Endothelial cell (in vitro differentiated cells): Measurements from ENCODE around the gene CAPN7. TPM values are rescaled to one million over a fixed set of nuclear protein-coding genes. Genes with fewer than 3 reads are reported as not detected.

Experiments used
- DNase-seq: peaks from one replicate; pipeline ENCODE4 v3.0.0; 2021; ENCODE audit warnings: low spot score
- H3K27ac Mint-ChIP-seq: one replicate; pipeline ENCODE4 v1.8.0; 2021; ENCODE audit warnings: mixed read lengths, inconsistent platforms; ENCODE audit not compliant: unreplicated experiment
- H3K27me3 Mint-ChIP-seq: one replicate; pipeline ENCODE4 v1.8.0; 2021; ENCODE audit warnings: mild to moderate bottlenecking, moderate library complexity, mixed read lengths, inconsistent platforms; ENCODE audit not compliant: unreplicated experiment
- H3K36me3 Mint-ChIP-seq: one replicate; pipeline ENCODE4 v1.8.0; 2021; ENCODE audit warnings: mild to moderate bottlenecking, low read depth, mixed read lengths, inconsistent platforms; ENCODE audit not compliant: unreplicated experiment
- H3K4me1 Mint-ChIP-seq: one replicate; pipeline ENCODE4 v1.8.0; 2021; ENCODE audit warnings: mild to moderate bottlenecking, mixed read lengths, inconsistent platforms; ENCODE audit not compliant: unreplicated experiment
- H3K4me3 Mint-ChIP-seq: one replicate; pipeline ENCODE4 v1.8.0; 2021; ENCODE audit warnings: mild to moderate bottlenecking, mixed read lengths, inconsistent platforms; ENCODE audit not compliant: unreplicated experiment
- H3K9me3 Mint-ChIP-seq: one replicate; pipeline ENCODE4 v1.8.0; 2021; ENCODE audit warnings: mixed read lengths, inconsistent platforms; ENCODE audit not compliant: unreplicated experiment
- total RNA-seq: library from RNA; stranded (reverse); fragmentation: NEBNext Ultra II Directional; extraction: Animal tissue kit (Norgen Biotek cat#: 25700); gene quantifications from one replicate; pipeline ENCODE4 v1.2.1, GENCODE V29; 2021; ENCODE audit not compliant: unreplicated experiment
- TF ChIP-seq, protein P1 (sequence below): fragments of 200-600 bp; sonication (generic); IDR thresholded peaks from one replicate; pipeline ENCODE4 v1.5.0; 2021; ENCODE audit warnings: antibody characterized with exemption; ENCODE audit not compliant: unreplicated experiment

Gene CAPN7
- total RNA-seq, 1 donor from 2014 or later, result 25.9 TPM

DNA sequence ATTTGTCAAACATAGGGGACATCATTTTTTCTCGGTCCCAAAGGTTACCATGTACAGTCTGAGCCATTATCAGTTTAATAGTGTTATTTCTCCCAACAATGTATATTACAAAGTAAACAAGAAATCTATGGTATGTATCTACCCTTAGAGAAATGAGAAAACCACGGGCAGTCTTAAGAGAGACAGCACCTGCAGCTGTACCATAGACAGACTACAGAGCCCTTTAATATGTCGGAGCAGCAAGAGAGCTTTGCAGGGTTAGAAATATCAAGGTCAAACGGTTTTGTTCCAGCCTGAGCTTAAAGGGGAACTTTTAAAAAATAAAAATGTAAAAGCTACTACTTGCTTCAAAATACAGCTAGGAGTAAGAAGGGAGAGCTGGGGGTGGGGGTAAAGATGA, 73.2 kb downstream of the CAPN7 start:
- H3K27ac Mint-ChIP-seq, result no peak overlapping the region
- H3K4me1 Mint-ChIP-seq, result peaks cover 22% of the 10 kb centered on the region
- H3K36me3 Mint-ChIP-seq, result peaks cover 8% of the 10 kb centered on the region
- H3K4me3 Mint-ChIP-seq, result peak overlapping the region; percentile 21
- H3K9me3 Mint-ChIP-seq, result no peaks in the 10 kb centered on the region
- DNase-seq, result no peak
- no peaks in the 10 kb centered on the region for H3K27me3 Mint-ChIP-seq
- TF ChIP-seq, protein P1, sequence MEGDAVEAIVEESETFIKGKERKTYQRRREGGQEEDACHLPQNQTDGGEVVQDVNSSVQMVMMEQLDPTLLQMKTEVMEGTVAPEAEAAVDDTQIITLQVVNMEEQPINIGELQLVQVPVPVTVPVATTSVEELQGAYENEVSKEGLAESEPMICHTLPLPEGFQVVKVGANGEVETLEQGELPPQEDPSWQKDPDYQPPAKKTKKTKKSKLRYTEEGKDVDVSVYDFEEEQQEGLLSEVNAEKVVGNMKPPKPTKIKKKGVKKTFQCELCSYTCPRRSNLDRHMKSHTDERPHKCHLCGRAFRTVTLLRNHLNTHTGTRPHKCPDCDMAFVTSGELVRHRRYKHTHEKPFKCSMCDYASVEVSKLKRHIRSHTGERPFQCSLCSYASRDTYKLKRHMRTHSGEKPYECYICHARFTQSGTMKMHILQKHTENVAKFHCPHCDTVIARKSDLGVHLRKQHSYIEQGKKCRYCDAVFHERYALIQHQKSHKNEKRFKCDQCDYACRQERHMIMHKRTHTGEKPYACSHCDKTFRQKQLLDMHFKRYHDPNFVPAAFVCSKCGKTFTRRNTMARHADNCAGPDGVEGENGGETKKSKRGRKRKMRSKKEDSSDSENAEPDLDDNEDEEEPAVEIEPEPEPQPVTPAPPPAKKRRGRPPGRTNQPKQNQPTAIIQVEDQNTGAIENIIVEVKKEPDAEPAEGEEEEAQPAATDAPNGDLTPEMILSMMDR, result no peak

DNA sequence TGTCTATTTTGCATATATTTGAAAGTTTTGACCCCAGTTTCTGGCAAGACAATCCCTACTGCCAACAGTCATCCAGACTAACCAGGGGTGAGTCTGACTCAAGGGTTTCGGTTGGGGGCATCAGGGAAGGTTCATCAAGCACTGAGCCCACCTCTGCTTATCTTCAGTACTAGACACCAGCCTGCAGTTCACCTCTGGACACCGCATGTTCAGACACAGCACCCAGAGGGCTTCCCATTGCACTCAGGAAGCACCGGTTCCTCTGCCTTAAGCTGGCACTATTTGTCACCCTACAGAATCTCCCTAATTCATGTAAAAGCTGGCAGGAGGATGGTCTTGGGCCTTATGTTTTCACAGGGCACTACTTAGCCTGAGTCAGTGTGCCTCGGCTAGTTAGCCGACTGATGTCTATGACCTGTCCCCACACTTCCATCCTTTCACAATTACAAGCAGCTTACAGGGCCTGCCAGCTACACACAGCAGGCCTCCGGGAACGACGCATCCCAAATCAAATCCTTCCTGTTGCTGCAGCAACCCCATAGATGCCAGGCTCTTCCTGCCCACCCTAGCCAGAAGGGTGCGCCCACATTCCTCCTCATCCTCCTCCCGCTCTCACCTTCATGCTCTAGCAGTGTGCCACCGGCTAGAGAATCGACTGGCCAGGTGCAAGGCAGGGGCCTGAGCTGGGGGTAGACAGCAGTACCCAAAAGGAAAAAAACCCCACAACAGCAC, 73.8 kb downstream of the CAPN7 start:
- no peaks in the 10 kb centered on the region for H3K9me3 Mint-ChIP-seq
- H3K4me3 Mint-ChIP-seq, result no peak overlapping the region
- H3K4me1 Mint-ChIP-seq, result peaks cover 22% of the 10 kb centered on the region
- TF ChIP-seq, protein P1, result no peak
- no peak for DNase-seq
- peaks cover 7% of the 10 kb centered on the region for H3K36me3 Mint-ChIP-seq
- no peaks in the 10 kb centered on the region for H3K27me3 Mint-ChIP-seq
- H3K27ac Mint-ChIP-seq, result no peak overlapping the region

DNA sequence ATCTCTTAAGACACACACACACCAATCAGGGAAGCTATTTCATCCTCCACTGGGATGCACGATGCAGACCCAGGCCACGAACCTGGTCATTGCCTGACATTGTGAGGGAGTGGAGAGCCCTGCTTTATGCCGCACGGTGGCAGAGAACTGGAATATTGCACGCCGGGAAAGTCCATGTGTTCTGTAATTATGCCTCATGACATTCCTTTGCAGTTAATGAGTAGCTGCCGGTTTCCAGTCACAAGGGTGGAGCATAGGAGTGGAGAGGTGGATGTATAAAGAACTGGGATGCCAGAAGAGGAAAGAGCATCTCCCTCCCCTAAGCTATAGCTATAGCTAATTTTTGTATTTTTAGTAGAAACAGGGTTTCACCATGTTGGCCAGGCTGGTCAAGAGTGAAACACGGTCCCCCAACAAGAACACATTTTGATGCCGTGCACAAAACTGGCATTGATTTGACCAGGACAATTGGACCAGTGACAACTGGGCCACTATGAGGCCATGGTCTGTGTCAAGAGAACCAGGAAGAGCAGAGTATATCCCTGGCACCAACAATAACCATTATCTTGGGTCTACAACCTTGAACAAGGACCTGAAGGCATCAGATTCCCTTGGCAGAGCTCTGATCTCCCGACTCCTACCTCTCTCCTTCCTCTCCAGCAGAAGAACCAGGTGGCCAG, 74.9 kb downstream of the CAPN7 start:
- TF ChIP-seq, protein P1, result no peak
- DNase-seq, result no peak
- H3K4me1 Mint-ChIP-seq, result peaks cover 22% of the 10 kb centered on the region
- H3K36me3 Mint-ChIP-seq, result peaks cover 6% of the 10 kb centered on the region
- H3K4me3 Mint-ChIP-seq, result no peak overlapping the region
- no peaks in the 10 kb centered on the region for H3K27me3 Mint-ChIP-seq
- H3K9me3 Mint-ChIP-seq, result no peaks in the 10 kb centered on the region
- no peak overlapping the region for H3K27ac Mint-ChIP-seq

DNA sequence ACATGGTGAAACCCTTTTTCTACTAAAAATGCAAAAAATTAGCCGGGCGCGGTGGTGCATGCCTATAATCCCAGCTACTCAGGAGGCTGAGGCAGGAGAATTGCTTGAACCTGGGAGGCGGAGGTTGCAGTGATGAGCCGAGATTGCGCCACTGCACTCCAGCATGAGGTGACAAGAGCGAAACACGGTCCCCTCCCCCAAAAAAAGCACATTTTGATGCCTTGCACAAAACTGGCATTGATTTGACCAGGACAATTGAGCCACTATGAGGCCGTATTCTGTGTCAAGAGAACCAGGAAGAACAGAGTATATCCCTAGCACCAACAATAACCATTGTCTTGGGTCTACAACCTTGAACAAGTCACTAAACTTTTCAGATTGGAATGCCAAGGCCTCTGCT, 75.8 kb downstream of the CAPN7 start:
- TF ChIP-seq, protein P1, result no peak
- H3K36me3 Mint-ChIP-seq, result peaks cover 6% of the 10 kb centered on the region
- H3K27me3 Mint-ChIP-seq, result no peaks in the 10 kb centered on the region
- no peak for DNase-seq
- no peaks in the 10 kb centered on the region for H3K9me3 Mint-ChIP-seq
- no peak overlapping the region for H3K27ac Mint-ChIP-seq
- no peak overlapping the region for H3K4me3 Mint-ChIP-seq
- peaks cover 22% of the 10 kb centered on the region for H3K4me1 Mint-ChIP-seq

DNA sequence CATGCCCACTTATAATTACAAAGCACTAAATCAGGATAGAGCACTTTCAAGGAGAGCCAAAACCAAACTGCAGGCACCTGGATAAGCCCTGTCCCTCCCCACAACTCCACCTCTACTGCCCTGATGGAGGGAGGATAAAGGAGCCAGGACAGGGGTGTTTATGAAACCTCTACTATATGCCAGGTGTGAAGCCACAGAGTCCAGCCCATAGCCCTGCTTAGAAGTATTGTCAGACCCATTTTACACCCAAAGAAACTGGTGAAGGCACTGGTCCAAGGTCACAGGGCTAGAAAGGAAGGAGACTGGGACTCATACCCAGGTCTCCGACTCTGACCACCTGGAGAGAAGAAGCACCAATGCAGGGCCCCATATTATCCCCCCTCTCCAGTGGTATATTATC, 77.7 kb downstream of the CAPN7 start:
- Mint-ChIP-seq H3K4me3 (no peak overlapping the region), H3K27ac (no peak overlapping the region), H3K4me1 (peaks cover 29% of the 10 kb centered on the region), H3K9me3 (no peaks in the 10 kb centered on the region), H3K36me3 (peaks cover 8% of the 10 kb centered on the region), H3K27me3 (no peaks in the 10 kb centered on the region)
- DNase-seq, result no peak
- TF ChIP-seq, protein P1, result no peak
